GF-D8 (cell line): ENCODE data around the gene MAML2.
"Not testable (repeated sequence)": the region's sequence is repeated elsewhere in the genome, so short reads cannot be mapped to it uniquely, and the experiment has no call there.

ENCODE experiments used
- DNase-seq: peaks from one replicate; lab custom pipeline; 2025; lab: John Stamatoyannopoulos, UW

MAML2 gene

DNA sequence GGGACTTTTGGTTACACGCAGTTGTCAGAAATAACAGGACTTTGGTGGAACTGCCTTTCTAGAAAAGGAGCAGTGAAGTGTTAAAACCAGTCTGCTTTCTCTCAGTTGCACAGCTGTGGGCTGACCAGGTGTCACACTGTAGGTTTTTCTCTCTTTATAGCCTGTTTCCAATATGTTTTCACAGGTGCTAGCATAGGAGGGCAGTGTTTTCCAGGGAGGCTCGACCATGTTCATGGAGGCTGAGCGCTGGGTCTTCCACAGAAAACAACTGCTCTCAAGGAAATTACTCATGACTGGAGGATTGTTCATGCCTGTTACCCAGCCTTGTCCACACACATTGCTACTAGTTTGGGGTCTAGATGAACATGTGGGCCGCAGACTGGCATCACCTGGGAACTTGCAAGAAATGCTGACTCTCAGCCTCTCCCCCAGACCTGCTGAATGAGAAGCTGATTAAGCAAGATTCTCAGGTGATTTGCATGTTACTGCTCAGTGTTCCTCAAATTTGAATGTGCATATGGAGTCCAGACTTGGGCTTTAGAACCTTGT, 157.7 kb downstream of the MAML2 start:
- DNase-seq = no peak

DNA sequence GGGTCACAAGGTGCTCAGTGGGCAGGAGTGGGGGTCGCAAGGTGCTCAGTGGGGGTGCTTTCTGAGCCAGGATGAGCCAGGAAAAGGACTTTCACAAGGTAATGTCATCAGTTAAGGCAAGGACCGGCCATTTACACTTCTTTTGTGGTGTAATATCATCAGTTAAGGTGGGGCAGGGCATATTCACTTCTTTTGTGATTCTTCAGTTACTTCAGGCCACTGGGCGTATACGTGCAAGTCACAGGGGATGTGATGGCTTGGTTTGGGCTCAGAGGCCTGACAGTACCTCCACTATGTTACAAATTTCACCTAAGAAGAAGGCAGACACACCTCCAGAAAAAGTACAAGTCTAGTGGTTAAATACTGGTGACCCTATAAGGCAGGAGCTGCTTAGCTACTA, 162.1 kb downstream of the MAML2 start:
- not testable (repeated sequence) for DNase-seq

DNA sequence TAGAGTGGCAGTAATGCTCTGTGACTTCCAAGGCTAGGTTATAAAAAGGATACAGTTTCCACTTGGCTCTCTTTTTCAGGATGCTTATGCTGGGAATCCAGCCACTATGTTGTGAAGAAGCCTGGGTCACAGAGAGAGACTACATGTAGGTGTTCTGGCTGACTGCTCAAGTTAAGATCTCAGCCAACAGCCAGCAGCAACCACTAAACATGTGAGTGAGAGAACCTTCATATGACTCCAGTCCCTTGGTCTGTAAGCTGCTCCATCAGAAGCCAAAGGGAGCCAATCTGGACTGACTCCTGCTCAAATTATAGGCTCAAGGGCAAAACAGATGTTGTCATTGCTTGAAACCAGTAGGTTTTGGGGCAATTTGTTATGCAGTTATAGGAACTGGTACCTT, 162.7 kb downstream of the MAML2 start:
- no peak for DNase-seq

DNA sequence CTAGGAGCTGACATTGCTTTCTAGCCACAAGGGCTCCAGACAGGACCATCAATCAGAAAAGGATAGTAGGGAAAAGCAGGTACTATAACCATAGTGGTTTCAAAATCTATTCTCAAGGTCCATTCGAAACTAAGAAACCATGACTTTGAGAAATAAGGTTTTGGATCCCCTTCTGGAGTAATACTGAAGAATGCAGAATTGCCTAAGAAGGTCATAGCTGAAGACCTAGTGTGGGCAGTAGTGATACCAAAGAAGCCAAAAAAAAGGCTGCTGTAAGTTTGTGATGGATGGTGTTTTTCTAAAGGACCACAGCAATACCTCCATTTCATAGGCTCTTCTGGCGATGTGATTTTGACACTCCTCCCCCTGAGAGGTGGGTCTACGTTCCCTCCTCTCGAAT, 163.1 kb downstream of the MAML2 start:
- DNase-seq = no peak

DNA sequence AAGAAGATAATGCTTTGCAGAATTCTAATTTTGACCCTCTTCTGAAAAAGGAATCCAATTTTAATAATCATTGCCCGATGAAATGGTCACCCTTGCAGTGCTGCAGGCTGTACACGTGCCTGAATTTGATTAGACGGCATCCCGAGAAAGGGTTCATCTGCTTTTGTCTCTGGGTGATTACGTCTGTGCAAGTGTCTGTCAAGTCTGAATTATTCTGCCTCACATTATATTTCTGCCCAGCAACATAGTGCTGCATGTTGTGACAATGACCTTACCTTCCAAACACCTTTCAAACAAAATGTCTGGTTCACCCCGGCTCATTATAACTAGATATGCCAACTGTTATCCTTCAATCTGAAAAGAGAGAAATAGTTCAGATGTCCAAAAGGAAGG, 164.1 kb downstream of the MAML2 start:
- DNase-seq = no peak

DNA sequence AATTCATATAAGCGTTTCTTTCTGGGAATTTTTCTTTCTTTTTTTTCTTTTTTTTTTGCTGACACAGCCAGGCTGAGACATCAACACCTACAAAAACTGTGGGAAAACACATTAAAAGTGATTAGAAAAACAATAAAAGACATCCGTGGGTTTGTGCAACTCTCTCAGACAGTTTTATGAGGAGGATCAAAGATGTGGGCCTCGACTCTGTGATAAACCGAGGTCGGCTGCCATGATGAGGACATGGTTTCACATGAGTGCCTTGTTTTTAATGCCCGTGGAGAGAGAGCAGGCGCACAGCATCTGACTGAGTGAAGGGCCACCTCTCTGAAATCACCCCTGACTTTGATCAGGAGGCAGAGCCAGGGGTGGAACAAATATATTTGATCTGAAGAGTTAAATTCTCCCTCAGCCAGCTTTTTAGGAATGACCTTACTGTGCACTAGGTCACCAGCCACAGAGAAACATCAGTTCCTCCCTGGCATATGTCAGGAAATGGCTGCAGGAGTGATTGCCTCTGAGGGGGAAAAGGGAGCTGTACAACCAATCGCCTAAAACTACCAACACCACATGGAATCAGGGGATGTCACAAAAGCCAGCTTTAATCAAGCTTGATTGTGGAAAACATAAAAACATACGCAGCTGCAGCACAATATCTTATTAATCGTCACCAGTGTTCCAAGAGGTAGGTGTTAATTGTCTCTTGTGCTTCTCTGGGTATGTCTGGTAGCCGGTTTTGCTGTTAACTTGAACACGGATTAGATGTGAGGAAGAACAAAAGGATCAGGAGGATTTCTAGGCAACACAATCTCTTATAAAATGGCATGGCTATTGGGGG, 164.7 kb downstream of the MAML2 start:
- DNase-seq = no peak

DNA sequence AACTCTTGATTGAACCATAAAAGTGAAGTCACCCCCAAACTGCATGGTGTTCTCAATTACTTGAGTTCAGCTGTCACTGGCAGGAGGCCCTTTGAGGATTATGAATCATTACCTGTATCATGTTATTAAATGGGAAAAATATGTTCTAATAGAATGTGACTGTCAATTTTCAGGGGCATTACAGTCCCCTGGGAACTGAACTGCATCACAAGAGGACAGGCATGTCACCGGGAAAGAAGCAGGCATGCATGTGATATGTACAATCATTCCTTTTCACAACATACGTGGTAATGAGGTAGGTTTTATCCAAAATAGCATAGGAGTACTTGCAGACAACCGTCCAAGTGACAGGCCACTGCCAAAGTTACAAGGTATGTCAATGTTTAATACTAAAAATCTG, 165.8 kb downstream of the MAML2 start:
- DNase-seq = no peak

DNA sequence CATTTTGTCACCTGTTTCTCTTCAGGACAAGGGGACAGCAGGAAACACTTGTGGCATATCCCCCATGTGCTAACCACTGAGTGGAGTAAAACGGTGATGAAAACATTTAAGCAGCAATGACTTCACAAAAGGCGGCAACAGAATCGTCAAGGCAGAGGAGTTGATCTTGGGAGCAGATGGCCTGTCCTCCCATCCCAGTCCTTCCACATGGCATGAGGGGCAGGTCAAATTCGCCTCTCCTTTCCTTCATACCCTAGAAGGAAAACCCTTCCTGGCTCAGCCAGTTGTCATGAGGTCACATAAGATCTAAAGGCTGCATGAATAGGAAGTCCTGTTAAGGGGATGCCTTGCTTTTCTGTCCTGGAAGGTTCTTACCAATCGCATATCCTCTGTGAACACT, 169.1 kb downstream of the MAML2 start:
- DNase-seq = no peak

DNA sequence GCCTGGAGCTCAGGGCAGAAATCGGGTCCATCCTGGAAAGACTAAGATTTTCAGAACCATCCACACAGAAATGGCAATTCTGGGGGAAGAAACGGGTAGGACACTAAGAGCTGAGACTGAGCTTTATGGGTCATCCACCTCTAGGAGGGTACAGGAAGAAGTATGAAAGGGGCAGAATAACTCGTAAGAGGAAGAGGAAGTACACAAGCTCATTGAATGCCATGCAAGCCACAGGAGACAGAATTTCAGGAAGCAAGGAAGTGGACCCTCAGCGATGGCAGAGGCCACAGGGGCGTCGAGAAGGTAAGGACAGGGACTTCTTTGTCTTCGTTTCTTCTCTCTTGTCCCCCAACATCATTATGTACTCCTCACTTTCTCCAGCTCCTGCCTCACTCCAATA, 169.6 kb downstream of the MAML2 start:
- DNase-seq = peak; percentile 6

DNA sequence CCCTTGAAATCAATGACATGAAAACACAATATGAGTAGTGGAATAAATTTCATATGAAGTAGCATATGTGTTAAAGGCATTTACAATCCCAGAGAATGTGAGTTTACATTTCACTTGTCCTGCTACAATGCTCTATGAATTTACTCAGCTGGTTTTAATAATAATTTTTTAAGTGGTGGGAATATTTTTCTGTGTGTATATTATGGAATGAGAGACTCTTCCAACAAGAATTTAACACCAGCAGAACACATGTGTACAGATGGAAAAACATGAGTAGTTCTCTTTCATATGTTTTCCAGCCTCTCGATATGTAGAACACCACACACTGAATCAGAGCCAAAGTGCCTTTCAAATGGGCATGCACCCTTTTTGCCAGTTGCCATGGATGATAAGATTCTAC, 170.4 kb downstream of the MAML2 start:
- DNase-seq = no peak

DNA sequence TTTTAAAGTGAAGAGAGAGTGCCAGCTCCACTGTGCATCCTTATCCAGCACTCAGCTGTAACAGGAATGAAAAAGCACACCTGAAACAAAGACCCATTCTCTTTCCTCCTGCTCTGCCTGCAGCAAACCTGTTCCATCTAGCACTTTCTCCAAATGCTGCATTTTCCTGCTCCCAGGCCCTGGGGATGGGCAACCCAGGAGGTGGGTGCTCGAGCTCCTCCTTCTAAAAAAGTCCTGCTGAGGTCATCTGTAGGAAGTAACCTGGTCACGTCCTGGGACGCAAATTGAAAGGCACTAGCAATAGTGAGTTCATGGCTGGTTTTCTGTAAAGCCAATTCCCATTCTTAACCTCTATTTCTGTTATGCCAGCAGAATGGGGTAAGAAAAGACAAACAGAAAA, 173.7 kb downstream of the MAML2 start:
- DNase-seq = no peak

DNA sequence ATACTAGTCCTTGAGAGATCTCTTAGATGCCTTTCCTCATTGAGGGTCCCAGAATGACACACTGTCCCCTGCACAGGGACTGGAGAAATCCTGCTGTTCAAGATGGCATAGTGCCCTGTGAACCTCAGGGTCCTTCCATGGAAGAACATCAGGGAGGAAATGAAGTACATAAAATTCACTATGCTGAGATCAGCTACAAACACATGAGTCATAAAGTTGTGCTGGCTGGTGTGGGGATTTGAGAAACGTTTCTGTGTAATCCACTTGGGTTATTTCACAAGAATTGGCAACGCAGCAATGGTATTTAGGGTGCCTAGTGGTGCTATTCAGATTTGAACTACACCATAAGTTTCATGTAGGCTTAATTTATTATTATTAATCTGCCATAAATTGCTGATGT, 174.4 kb downstream of the MAML2 start:
- DNase-seq = no peak

DNA sequence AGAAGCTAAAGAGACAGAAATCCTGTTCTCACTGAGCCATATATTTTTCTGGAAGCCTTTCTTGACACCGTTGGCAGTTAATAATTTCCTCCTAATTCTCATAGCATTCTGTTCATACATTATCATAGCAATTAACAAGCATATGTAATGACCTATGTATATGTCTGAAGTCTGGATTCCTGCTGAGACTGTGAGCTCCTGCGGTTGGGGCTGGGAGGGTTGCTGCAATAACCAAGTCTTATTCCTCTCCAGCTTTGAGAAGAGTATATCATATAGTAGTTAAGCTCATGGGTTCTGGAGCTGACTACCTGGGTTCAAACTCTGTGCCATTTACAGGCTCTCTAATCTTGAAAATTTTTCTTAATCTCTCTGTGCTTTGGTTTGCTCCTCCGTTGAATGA, 175.2 kb downstream of the MAML2 start:
- no peak for DNase-seq

DNA sequence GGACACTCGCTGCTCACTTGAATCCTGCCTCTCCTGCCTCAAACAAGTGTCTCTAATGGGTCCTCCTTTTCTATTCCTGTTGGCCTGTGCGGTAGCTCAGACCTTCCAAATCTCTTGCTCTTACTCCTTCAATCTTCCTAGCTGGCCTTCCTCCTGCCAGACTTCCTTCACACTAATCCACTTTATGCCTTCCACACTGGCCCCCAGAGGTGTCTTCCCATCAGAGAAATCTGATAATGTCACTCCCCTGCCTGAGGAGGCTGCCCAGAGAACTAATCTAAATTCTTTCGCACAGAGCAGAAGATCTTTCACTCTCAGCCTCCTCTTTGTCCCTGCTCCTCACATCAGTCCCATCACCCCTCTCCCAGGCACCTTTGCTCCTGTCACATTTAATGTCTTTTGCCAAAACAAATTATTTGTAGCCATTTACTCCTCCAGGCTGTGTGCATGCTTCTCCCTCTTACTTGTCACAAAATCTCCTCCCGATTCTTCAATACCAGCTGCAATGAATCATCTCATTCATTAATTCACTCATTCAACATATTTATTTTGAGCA, 175.7 kb downstream of the MAML2 start:
- DNase-seq = no peak

DNA sequence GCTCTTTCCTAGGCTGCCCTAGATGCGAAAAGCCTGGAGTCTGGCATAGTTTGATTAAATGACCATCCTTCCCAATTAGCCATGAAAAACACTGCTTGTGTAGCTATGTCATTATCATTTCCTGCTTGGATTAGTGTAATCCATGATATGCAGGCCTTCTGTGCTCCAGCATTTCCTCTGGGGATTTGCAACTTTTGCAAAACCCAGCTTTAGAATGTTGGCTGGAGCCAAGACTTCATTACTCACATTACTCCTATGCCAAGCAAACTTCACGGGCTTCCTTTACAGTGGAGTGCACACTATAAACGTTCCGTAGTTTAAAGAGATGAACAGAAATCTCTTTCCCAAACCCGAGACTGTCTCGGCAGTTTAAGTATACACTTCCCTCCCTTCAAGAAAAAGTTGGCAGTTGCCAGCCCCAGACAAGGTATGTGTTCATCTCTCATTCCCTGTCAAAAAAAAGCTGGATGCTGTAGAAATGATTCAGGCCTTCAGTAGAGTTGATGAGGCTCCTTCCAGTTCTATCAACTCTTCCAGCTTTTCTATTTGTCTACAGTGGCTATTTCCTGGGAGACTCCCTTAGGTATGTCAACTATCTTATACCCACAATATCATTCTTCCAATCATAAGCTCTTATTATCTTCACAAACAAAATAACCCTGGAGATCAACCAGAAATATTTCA, 180.0 kb downstream of the MAML2 start:
- no peak for DNase-seq

DNA sequence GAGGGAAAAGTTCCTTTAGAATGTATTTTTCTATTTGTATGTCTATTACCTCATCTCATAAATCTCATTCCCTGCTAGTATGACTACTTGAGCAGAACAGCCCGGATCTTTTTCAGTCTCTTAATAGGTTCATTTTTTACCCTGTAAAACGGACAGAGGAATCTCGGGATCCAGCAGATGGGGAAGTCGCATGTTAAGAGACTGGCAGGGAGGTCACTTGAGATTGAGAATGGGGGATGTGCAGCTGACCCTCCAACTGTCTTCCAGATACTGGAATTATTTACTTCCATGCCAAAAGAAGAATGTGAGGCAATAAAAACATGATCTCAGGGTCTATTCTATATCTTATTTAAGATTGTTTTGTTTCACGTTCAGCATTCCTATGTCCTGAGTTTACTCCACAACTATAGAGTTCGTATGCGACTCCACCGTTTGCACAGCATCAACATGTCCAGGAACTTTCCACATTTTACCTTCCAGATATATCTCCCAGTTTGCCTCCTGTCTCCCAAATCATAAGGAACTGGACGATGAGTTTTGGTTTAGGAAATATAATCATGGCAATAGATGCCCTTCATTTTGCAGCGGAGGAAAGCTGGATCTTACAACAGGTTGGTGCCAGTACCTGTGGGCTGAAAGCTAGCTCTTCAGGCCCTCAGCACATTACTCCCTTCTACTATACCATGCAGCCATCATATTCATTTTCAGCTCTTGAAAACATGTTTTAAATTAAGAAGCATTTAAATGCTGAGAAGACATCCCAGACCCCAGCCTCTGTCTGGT, 181.5 kb downstream of the MAML2 start:
- DNase-seq = no peak

DNA sequence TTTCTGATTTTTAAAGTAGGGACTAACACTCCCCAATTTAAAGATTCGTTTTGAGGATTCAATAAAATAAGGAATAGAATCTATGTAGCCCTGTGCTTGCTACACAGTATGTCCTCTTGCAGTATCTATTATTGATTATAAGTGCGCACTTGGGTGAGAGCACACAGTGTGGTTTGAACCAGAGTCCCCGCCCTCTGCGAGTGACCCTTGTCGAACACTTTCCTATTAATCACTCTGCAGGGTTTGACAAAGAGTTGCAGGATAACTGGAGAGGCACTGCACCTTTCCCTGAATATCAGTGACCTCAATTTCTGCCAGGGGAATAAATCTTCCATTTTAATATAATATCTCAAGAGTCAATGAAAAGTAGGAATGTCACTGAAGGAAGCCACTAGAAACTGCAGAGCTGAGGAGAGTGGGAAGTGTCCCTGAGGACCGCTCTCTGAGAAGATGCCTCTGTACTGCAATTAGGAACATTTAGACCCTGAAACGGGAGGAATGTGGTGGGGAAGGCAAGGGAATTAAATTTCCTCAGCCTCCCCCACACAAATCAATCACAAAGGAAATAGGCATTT, 182.2 kb downstream of the MAML2 start:
- no peak for DNase-seq

DNA sequence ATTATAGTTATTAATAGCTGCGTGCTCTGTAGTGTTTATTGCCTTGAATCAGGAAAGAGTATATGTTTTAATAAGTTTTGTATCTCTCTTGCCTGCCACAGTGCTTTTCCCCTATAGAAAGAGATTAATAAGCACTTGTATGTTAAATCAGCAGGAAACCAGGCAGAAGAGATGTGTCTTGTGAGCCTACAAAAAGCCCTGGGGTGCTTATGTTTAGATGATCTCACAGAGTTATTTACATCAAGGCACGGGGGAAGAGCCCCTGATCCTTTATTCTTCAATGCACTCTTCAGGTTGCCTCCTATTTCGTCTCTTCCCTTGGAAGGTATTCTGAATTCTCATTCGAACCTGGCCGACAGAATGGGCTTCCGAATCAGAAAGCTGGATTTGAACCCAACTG, 183.0 kb downstream of the MAML2 start:
- no peak for DNase-seq

DNA sequence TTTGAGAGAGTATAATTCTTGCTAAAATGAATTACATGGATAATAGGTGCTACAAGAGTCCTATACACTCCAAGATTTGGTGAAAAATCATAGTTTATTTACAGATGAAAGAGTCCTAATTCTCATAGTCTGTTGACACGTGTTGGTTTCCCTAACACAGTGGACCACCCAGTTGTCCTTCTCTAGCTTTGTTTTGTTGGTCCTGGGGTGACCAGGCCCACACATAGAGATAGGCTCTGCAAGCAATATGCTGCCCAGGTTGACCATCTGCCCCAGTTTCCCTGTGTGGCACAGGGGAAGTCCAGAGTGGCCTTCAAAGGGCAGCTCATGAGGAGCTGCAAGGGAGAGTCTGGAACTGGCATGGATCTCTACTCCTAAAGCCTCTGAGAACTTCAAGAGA, 184.9 kb downstream of the MAML2 start:
- DNase-seq = no peak

DNA sequence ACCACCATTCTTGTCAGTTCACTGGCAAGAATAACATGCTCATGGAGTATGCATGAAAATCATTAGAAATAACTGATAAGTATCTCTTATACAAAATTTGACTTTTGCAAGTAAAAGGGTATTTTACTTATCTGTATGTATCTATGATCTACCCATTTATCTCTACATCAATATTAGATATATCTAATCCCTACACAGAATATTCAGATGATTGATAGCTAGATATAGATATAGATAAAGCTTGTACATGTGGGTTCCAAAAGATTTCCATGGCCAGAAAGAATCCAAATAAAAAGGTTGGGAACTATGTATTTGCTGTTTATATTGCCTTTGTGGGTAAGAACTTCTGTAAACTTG, 185.5 kb downstream of the MAML2 start:
- no peak for DNase-seq

DNA sequence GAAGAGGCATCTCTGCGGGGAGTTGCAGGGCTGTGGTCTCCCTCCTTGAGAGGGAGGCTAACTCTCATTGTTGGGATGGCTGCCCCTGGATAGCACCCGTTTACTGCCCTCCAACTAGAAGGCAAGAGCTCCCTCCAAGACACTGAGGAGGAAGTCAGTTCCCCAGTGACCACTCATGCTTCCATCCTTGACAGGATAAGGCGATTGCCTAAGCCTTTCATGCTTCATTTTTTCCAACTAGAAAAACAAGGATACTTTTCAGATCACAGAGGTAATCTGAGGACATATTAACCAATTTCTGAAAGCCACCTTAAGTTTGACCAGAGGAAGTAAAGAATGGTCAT, 186.6 kb downstream of the MAML2 start:
- DNase-seq = no peak
